ENCODE data around the gene XYLT1. TPM values are rescaled to one million over a fixed set of nuclear protein-coding genes. Genes with fewer than 3 reads are reported as not detected.

XYLT1 gene
- total and polyA plus RNA-seq, 2 of the 8 experiments (the other 6 are each of a cell fraction or from before 2014, with no cell fraction given), result 6.6 to 25.4 TPM

GRCh38 chr16:17303101-17303500 lies 167.7 kb downstream of the XYLT1 start (continued):
- no peak for TF ChIP-seq USF2 (IDR thresholded peaks at IDR 0.05; ENCODE audit: low read length)
- TF ChIP-seq TAF1 (IDR thresholded peaks at IDR 0.05; ENCODE audit: low read depth, low read length), result no peak
- no peak for TF ChIP-seq KDM1A (IDR thresholded peaks at IDR 0.05; ENCODE audit: borderline replicate concordance, low read length)
- TF ChIP-seq RNF2 (IDR thresholded peaks at IDR 0.05; ENCODE audit: borderline replicate concordance, low read depth, low read length, missing control alignments, poor library complexity, severe bottlenecking), result no peak

All from H1 (cell line).